ENCODE results near the gene TIMM13.

TIMM13 gene

GRCh38 chr19:2434267-2434666 is 6.9 kb upstream of the TIMM13 start:
- DNase-seq (ENCODE audit: low read depth in 1 of 2, low spot score in 1 of 2), result no peak
- no peak overlapping the region for H3K4me3 ChIP-seq (replicated peaks; ENCODE audit: insufficient read depth, low read length)
- no peak for TF ChIP-seq GABPA (IDR thresholded peaks at IDR 0.05; ENCODE audit: low read depth)
- no peak for TF ChIP-seq SPI1 (IDR thresholded peaks at IDR 0.05; ENCODE audit: borderline replicate concordance, low read depth)
- TF ChIP-seq POLR2AphosphoS5 (IDR thresholded peaks at IDR 0.05; ENCODE audit: low read depth), result no peak
- TF ChIP-seq REST (IDR thresholded peaks at IDR 0.05; ENCODE audit: insufficient replicate concordance, low read depth), result no peak
- no peak for TF ChIP-seq CTCF (IDR thresholded peaks at IDR 0.05; ENCODE audit: insufficient read depth, low read length)
- H3K27ac ChIP-seq (replicated peaks), result no peak overlapping the region
- H3K27me3 ChIP-seq (ENCODE audit: insufficient read depth, poor library complexity, severe bottlenecking), result no peaks in the 10 kb centered on the region

GRCh38 chr19:2433854-2434253 is 6.5 kb upstream of the TIMM13 start:
- Histone ChIP-seq H3K4me3 (replicated peaks; ENCODE audit: insufficient read depth, low read length) (no peak overlapping the region), H3K27ac (replicated peaks) (no peak overlapping the region), H3K27me3 (ENCODE audit: insufficient read depth, poor library complexity, severe bottlenecking) (no peaks in the 10 kb centered on the region)
- no peak for TF ChIP-seq SPI1 (IDR thresholded peaks at IDR 0.05; ENCODE audit: borderline replicate concordance, low read depth)
- no peak for TF ChIP-seq GABPA (IDR thresholded peaks at IDR 0.05; ENCODE audit: low read depth)
- no peak for TF ChIP-seq POLR2AphosphoS5 (IDR thresholded peaks at IDR 0.05; ENCODE audit: low read depth)
- TF ChIP-seq CTCF (IDR thresholded peaks at IDR 0.05; ENCODE audit: insufficient read depth, low read length), result no peak
- no peak for TF ChIP-seq REST (IDR thresholded peaks at IDR 0.05; ENCODE audit: insufficient replicate concordance, low read depth)
- no peak for DNase-seq (ENCODE audit: low read depth in 1 of 2, low spot score in 1 of 2)

GRCh38 chr19:2432131-2432848 is 4.9 kb upstream of the TIMM13 start:
- H3K27ac ChIP-seq (replicated peaks), result no peak overlapping the region
- H3K4me3 ChIP-seq (replicated peaks; ENCODE audit: insufficient read depth, low read length), result no peak overlapping the region
- TF ChIP-seq GABPA (IDR thresholded peaks at IDR 0.05; ENCODE audit: low read depth), result no peak
- no peak for TF ChIP-seq REST (IDR thresholded peaks at IDR 0.05; ENCODE audit: insufficient replicate concordance, low read depth)
- no peak for TF ChIP-seq SPI1 (IDR thresholded peaks at IDR 0.05; ENCODE audit: borderline replicate concordance, low read depth)
- no peak for TF ChIP-seq POLR2AphosphoS5 (IDR thresholded peaks at IDR 0.05; ENCODE audit: low read depth)
- TF ChIP-seq CTCF (IDR thresholded peaks at IDR 0.05; ENCODE audit: insufficient read depth, low read length), result no peak
- DNase-seq (ENCODE audit: low read depth in 1 of 2, low spot score in 1 of 2), result no peak
- H3K27me3 ChIP-seq (ENCODE audit: insufficient read depth, poor library complexity, severe bottlenecking), result no peaks in the 10 kb centered on the region
